HepG2 (cell line): ENCODE measurements around the gene ESRRB. TPM values are rescaled to one million over a fixed set of nuclear protein-coding genes. Genes with fewer than 3 reads are reported as not detected.
A peak's percentile ranks its signal among the peaks of the same experiment; 100 is the strongest.

Experiments
- HOXA5 ChIP-seq: sonication (generic); formaldehyde crosslinking; IDR thresholded peaks from 2 replicates; pipeline ENCODE4 v1.4.0; 2020; ENCODE audit warnings: missing genetic modification reagents
- MEIS2 ChIP-seq: sonication (generic); formaldehyde crosslinking; IDR thresholded peaks from 2 replicates; pipeline ENCODE4 v1.9.0; 2021; ENCODE audit warnings: mild to moderate bottlenecking, missing genetic modification reagents
- PHF21A ChIP-seq: sonication (generic); formaldehyde crosslinking; IDR thresholded peaks from 2 replicates; pipeline ENCODE4 v1.5.0; 2020; ENCODE audit warnings: mild to moderate bottlenecking, missing genetic modification reagents
- RNF2 ChIP-seq: fragments of 450-650 bp; conservative IDR thresholded peaks from 2 replicates; pipeline ENCODE4 v1.6.1; 2016; ENCODE audit warnings: low read depth
- SOX6 ChIP-seq, 2 experiments: fragments of 450-650 bp in 1 of 2; sonication (generic) in 1 of 2; formaldehyde crosslinking in 1 of 2; IDR thresholded peaks; 2 replicates each; pipeline versions ENCODE4 v1.4.0 to v1.6.1; 2017 to 2020; ENCODE audit warnings: antibody characterized with exemption in 1 of 2, mild to moderate bottlenecking in 1 of 2, missing genetic modification reagents in 1 of 2
- XRCC5 ChIP-seq: fragments of 200-400 bp; formaldehyde crosslinking; optimal IDR thresholded peaks from 2 replicates; pipeline ENCODE3; 2017; ENCODE audit warnings: mild to moderate bottlenecking, low read length
- ZMYM4 ChIP-seq: sonication (generic); formaldehyde crosslinking; IDR thresholded peaks from 2 replicates; pipeline ENCODE4 v1.8.1; 2023; ENCODE audit warnings: mild to moderate bottlenecking, missing genetic modification reagents
- ZNF230 ChIP-seq: sonication (generic); formaldehyde crosslinking; IDR thresholded peaks from 2 replicates; pipeline ENCODE4 v1.4.0; 2020; ENCODE audit warnings: mild to moderate bottlenecking, missing genetic modification reagents
- ZNF598 ChIP-seq: sonication (generic); formaldehyde crosslinking; IDR thresholded peaks from 2 replicates; pipeline ENCODE4 v1.5.1; 2020; ENCODE audit warnings: mild to moderate bottlenecking, missing genetic modification reagents, borderline replicate concordance
- polyA plus RNA-seq, 8 experiments: library from polyadenylated mRNA; depleted of rRNA in 3 of 8; stranded (reverse) in 7 of 8; unstranded in 1 of 8; fragments of >200 nt; fragmentation: Illumina TruSeq in 4 of 8; extraction: Trizol in 4 of 8; gene quantifications; 2 replicates each; pipeline versions ENCODE4 v1.2.1 to v1.2.3, GENCODE V29; 2011 to 2016; ENCODE audit warnings: low read depth in 4 of 8, missing spikeins in 1 of 8, mixed read lengths in 1 of 8; ENCODE audit not compliant: insufficient read depth in 1 of 8
- total RNA-seq, 5 experiments: library from RNA; depleted of rRNA; stranded (reverse); fragments of >200 nt; fragmentation: Illumina TruSeq; extraction: Trizol; gene quantifications; 2 replicates each; pipeline ENCODE4 v1.2.3, GENCODE V29; 2016; ENCODE audit warnings: low read depth in 1 of 5
- TF ChIP-seq, protein P1 (sequence below): sonication (generic); formaldehyde crosslinking; IDR thresholded peaks from 2 replicates; pipeline ENCODE4 v1.5.1; 2020; ENCODE audit warnings: mild to moderate bottlenecking, missing genetic modification reagents, moderate library complexity
- TF ChIP-seq, protein P2 (sequence below): sonication (generic); formaldehyde crosslinking; IDR thresholded peaks from 2 replicates; pipeline ENCODE4 v1.4.0; 2020; ENCODE audit warnings: missing genetic modification reagents, mild to moderate bottlenecking, borderline replicate concordance
- TF ChIP-seq, protein P3 (sequence below): sonication (generic); formaldehyde crosslinking; IDR thresholded peaks from 2 replicates; pipeline ENCODE4 v1.4.0; 2020; ENCODE audit warnings: missing genetic modification reagents
- TF ChIP-seq, protein P4 (sequence below): sonication (generic); formaldehyde crosslinking; IDR thresholded peaks from 2 replicates; pipeline ENCODE4 v1.5.1; 2020; ENCODE audit warnings: mild to moderate bottlenecking, missing genetic modification reagents, moderate library complexity
- TF ChIP-seq, protein P5 (sequence below), 2 experiments: sonication (generic) in 1 of 2; formaldehyde crosslinking in 1 of 2; IDR thresholded peaks; 2 replicates each; pipeline versions ENCODE4 v1.4.0 to v1.6.1; 2018 to 2020; ENCODE audit warnings: missing genetic modification reagents in 2 of 2, borderline replicate concordance in 1 of 2, low read depth in 1 of 2, mild to moderate bottlenecking in 1 of 2, missing biosample characterization in 1 of 2

The ESRRB gene
- total and polyA plus RNA-seq, 2 of the 13 experiments (the other 11 are each of a cell fraction or from before 2014, with no cell fraction given), result 0.04 to 0.33 TPM

DNA sequence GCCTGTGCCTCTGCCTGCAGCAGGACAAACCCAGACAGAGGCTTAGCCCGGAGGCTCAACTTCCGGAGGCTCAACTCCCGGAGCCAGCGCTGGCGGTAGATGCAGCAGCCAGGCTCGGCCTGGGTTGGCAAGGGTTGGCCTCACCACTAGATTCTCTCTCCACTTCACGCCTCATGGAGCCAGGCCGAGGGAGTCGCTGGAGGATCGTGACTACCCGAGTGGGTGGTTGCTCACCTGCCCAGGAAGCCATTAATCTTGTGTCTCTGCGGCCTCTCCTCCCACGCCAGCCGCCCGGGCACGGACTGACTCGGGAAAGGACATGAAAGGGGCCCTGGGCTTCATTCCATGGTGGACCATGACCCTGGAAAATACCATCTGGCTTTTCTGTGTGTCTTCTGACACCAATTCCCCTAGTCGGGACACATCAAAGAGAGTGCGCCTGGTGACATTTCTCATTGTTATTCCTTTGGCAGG is 20.8 kb downstream of the ESRRB start (continued):
- TF ChIP-seq, protein P1, sequence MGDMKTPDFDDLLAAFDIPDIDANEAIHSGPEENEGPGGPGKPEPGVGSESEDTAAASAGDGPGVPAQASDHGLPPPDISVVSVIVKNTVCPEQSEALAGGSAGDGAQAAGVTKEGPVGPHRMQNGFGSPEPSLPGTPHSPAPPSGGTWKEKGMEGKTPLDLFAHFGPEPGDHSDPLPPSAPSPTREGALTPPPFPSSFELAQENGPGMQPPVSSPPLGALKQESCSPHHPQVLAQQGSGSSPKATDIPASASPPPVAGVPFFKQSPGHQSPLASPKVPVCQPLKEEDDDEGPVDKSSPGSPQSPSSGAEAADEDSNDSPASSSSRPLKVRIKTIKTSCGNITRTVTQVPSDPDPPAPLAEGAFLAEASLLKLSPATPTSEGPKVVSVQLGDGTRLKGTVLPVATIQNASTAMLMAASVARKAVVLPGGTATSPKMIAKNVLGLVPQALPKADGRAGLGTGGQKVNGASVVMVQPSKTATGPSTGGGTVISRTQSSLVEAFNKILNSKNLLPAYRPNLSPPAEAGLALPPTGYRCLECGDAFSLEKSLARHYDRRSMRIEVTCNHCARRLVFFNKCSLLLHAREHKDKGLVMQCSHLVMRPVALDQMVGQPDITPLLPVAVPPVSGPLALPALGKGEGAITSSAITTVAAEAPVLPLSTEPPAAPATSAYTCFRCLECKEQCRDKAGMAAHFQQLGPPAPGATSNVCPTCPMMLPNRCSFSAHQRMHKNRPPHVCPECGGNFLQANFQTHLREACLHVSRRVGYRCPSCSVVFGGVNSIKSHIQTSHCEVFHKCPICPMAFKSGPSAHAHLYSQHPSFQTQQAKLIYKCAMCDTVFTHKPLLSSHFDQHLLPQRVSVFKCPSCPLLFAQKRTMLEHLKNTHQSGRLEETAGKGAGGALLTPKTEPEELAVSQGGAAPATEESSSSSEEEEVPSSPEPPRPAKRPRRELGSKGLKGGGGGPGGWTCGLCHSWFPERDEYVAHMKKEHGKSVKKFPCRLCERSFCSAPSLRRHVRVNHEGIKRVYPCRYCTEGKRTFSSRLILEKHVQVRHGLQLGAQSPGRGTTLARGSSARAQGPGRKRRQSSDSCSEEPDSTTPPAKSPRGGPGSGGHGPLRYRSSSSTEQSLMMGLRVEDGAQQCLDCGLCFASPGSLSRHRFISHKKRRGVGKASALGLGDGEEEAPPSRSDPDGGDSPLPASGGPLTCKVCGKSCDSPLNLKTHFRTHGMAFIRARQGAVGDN (CRISPR knock-in tag), result peak; percentile 78
- TF ChIP-seq MEIS2 (CRISPR knock-in tag) (peak; percentile 70; the same call in 1 of the 2 replicates), RNF2 (no peak), XRCC5 (peak; percentile 85), PHF21A (peak; percentile 63), SOX6 (IDR thresholded peaks at IDR 0.05) (no peak), SOX6 (CRISPR knock-in tag; IDR thresholded peaks at IDR 0.05) (peak; percentile 85), HOXA5 (peak; percentile 89), ZMYM4 (CRISPR knock-in tag) (peak; percentile 27; the same call in 1 of the 2 replicates), ZNF230 (0 out of 2 replicates have a peak, but pooled peaks have one; percentile 43), ZNF598 (CRISPR knock-in tag) (peak; percentile 29; the same call in 1 of the 2 replicates)
- TF ChIP-seq, protein P2, sequence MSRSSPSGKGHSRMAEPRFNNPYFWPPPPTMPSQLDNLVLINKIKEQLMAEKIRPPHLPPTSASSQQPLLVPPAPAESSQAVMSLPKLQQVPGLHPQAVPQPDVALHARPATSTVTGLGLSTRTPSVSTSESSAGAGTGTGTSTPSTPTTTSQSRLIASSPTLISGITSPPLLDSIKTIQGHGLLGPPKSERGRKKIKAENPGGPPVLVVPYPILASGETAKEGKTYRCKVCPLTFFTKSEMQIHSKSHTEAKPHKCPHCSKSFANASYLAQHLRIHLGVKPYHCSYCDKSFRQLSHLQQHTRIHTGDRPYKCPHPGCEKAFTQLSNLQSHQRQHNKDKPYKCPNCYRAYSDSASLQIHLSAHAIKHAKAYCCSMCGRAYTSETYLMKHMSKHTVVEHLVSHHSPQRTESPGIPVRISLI (CRISPR knock-in tag), result no peak
- TF ChIP-seq, protein P3, sequence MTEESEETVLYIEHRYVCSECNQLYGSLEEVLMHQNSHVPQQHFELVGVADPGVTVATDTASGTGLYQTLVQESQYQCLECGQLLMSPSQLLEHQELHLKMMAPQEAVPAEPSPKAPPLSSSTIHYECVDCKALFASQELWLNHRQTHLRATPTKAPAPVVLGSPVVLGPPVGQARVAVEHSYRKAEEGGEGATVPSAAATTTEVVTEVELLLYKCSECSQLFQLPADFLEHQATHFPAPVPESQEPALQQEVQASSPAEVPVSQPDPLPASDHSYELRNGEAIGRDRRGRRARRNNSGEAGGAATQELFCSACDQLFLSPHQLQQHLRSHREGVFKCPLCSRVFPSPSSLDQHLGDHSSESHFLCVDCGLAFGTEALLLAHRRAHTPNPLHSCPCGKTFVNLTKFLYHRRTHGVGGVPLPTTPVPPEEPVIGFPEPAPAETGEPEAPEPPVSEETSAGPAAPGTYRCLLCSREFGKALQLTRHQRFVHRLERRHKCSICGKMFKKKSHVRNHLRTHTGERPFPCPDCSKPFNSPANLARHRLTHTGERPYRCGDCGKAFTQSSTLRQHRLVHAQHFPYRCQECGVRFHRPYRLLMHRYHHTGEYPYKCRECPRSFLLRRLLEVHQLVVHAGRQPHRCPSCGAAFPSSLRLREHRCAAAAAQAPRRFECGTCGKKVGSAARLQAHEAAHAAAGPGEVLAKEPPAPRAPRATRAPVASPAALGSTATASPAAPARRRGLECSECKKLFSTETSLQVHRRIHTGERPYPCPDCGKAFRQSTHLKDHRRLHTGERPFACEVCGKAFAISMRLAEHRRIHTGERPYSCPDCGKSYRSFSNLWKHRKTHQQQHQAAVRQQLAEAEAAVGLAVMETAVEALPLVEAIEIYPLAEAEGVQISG (CRISPR knock-in tag), result no peak
- TF ChIP-seq, protein P4, sequence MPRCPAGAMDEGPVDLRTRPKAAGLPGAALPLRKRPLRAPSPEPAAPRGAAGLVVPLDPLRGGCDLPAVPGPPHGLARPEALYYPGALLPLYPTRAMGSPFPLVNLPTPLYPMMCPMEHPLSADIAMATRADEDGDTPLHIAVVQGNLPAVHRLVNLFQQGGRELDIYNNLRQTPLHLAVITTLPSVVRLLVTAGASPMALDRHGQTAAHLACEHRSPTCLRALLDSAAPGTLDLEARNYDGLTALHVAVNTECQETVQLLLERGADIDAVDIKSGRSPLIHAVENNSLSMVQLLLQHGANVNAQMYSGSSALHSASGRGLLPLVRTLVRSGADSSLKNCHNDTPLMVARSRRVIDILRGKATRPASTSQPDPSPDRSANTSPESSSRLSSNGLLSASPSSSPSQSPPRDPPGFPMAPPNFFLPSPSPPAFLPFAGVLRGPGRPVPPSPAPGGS (CRISPR knock-in tag), result peak; percentile 18; the same call in 1 of the 2 replicates
- TF ChIP-seq, protein P5, sequence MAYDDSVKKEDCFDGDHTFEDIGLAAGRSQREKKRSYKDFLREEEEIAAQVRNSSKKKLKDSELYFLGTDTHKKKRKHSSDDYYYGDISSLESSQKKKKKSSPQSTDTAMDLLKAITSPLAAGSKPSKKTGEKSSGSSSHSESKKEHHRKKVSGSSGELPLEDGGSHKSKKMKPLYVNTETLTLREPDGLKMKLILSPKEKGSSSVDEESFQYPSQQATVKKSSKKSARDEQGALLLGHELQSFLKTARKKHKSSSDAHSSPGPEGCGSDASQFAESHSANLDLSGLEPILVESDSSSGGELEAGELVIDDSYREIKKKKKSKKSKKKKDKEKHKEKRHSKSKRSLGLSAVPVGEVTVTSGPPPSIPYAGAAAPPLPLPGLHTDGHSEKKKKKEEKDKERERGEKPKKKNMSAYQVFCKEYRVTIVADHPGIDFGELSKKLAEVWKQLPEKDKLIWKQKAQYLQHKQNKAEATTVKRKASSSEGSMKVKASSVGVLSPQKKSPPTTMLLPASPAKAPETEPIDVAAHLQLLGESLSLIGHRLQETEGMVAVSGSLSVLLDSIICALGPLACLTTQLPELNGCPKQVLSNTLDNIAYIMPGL (CRISPR knock-in tag; IDR thresholded peaks at IDR 0.05; ENCODE audit: borderline replicate concordance in 1 of 2, low read depth in 1 of 2), result peak; percentile 37 to 58; a peak in 2 of 4 replicates
